SK-N-MC (cell line): Measurements from ENCODE around the gene SLC35F1.

Source experiments
- EZH2 ChIP-seq: fragments of 200-600 bp; sonication (generic); IDR thresholded peaks from one replicate; pipeline ENCODE4 v1.6.1; 2017; ENCODE audit warnings: antibody characterized with exemption
- POLR2AphosphoS5 ChIP-seq: IDR thresholded peaks from 2 replicates; pipeline ENCODE4 v1.6.1; 2012; ENCODE audit warnings: mild to moderate bottlenecking, low read depth, low read length, borderline replicate concordance

- TF ChIP-seq EZH2 (no peak), POLR2AphosphoS5 (no peak)
These were observed 406.1 kb downstream of the SLC35F1 start for GRCh38 chr6:118313208-118313607.
